Neural progenitor cell (in vitro differentiated cells): ENCODE measurements around the gene ARHGAP15.

ENCODE experiments used
- EZH2 ChIP-seq: fragments of 200-600 bp; sonication (generic); IDR thresholded peaks from 2 replicates; pipeline ENCODE4 v1.6.1; 2017; ENCODE audit warnings: antibody characterized with exemption, mild to moderate bottlenecking, moderate library complexity
- EZH2phosphoT487 ChIP-seq: fragments of 200-600 bp; sonication (generic); IDR thresholded peaks from 2 replicates; pipeline ENCODE4 v1.6.1; 2017; ENCODE audit warnings: antibody characterized with exemption
- TF ChIP-seq, protein P1 (sequence below): fragments of 200-600 bp; sonication (generic); IDR thresholded peaks from 2 replicates; pipeline ENCODE4 v1.5.1; 2017; ENCODE audit warnings: antibody characterized with exemption, mild to moderate bottlenecking

DNA sequence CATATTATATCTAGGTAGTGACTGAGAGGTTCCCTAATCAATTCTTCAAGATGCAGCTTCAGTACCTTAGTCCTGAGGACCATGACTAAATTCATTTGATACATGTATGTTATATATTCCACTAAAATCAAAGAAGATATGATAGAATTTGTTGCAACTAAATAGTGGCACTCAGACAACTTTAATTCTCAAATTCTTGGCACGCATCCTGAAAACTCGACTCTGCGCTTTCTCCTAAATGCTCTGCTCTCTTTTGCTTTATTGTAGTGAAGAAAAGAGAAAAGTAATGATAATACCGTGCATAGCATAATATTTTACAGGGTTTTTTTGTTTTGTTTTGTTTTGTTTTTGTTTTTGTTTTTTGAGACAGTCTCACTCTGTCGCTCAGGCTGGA is 475.3 kb downstream of the ARHGAP15 start:
- TF ChIP-seq, protein P1, sequence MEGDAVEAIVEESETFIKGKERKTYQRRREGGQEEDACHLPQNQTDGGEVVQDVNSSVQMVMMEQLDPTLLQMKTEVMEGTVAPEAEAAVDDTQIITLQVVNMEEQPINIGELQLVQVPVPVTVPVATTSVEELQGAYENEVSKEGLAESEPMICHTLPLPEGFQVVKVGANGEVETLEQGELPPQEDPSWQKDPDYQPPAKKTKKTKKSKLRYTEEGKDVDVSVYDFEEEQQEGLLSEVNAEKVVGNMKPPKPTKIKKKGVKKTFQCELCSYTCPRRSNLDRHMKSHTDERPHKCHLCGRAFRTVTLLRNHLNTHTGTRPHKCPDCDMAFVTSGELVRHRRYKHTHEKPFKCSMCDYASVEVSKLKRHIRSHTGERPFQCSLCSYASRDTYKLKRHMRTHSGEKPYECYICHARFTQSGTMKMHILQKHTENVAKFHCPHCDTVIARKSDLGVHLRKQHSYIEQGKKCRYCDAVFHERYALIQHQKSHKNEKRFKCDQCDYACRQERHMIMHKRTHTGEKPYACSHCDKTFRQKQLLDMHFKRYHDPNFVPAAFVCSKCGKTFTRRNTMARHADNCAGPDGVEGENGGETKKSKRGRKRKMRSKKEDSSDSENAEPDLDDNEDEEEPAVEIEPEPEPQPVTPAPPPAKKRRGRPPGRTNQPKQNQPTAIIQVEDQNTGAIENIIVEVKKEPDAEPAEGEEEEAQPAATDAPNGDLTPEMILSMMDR, result no peak
- no peak for TF ChIP-seq EZH2
- TF ChIP-seq EZH2phosphoT487, result no peak
